Kidney (tissue), 14 donors: ENCODE measurements around the gene MED26. TPM values are rescaled to one million over a fixed set of nuclear protein-coding genes. Genes with fewer than 3 reads are reported as not detected.

ENCODE experiments used
- DNase-seq, 5 donors: peaks; one replicate each; pipeline ENCODE4 v3.0.0-alpha.2; 2013 to 2020
- FAIRE-seq: peaks from 2 replicates; lab custom pipeline; 2012; peaks lifted over from hg19 to GRCh38; lab: Jason Lieb, UNC
- H3K27ac ChIP-seq, 2 donors: one replicate each; pipeline ENCODE4 v1.7.0; 2013; ENCODE audit warnings: low read depth in 2 of 2, low read length in 2 of 2, inconsistent platforms in 1 of 2
- H3K27me3 ChIP-seq: one replicate; pipeline ENCODE4 v1.7.1; 2013; ENCODE audit warnings: low read length, inconsistent platforms; ENCODE audit not compliant: control insufficient read depth, insufficient read depth
- H3K36me3 ChIP-seq, 3 donors: one replicate each; pipeline versions ENCODE4 v1.7.0 to v1.7.1; 2013; ENCODE audit warnings: low read length in 3 of 3, control low read depth in 1 of 3, inconsistent platforms in 1 of 3; ENCODE audit not compliant: insufficient read depth in 3 of 3, control insufficient read depth in 2 of 3
- H3K4me1 ChIP-seq, 3 donors: one replicate each; pipeline versions ENCODE4 v1.7.0 to v1.7.1; 2013; ENCODE audit warnings: low read length in 3 of 3, inconsistent platforms in 1 of 3, low read depth in 1 of 3; ENCODE audit not compliant: control insufficient read depth in 2 of 3, insufficient read depth in 2 of 3
- H3K4me3 ChIP-seq, 3 donors: one replicate each; pipeline versions ENCODE4 v1.7.0 to v1.8.1; 2013; ENCODE audit warnings: low read length in 3 of 3, control low read depth in 1 of 3, inconsistent platforms in 1 of 3
- H3K9ac ChIP-seq, 3 donors: one replicate each; pipeline versions ENCODE4 v1.7.0 to v1.7.1; 2013; ENCODE audit warnings: low read length in 3 of 3, control low read depth in 1 of 3, inconsistent platforms in 1 of 3
- H3K9me3 ChIP-seq, 3 donors: one replicate each; pipeline versions ENCODE4 v1.7.0 to v1.7.1; 2013; ENCODE audit warnings: low read length in 3 of 3, control low read depth in 1 of 3, inconsistent platforms in 1 of 3; ENCODE audit not compliant: control insufficient read depth in 2 of 3, insufficient read depth in 1 of 3
- CTCF ChIP-seq: IDR thresholded peaks from 3 replicates; pipeline ENCODE4 v1.5.1; 2012; ENCODE audit warnings: mild to moderate bottlenecking, moderate library complexity, borderline replicate concordance; ENCODE audit not compliant: insufficient read depth; ENCODE audit errors: extremely low read depth
- intact Hi-C: fragments of 100-400 bp; cut with DNase I; formaldehyde crosslinking; loops from one replicate; pipeline ENCODE4 v1.11.1; 2022
- polyA plus RNA-seq: library from polyadenylated mRNA; stranded (reverse); fragments of 350-450 nt; fragmentation: Illumina TruSeq; extraction: RNeasy Lipid Tissue Mini Kit (QIAGEN cat#74804); gene quantifications from one replicate; pipeline ENCODE4 v1.2.3, GENCODE V29; 2014; ENCODE audit warnings: low read depth, low replicate concordance; ENCODE audit not compliant: insufficient read depth
- total RNA-seq: library from RNA; stranded (reverse); fragmentation: NEBNext Ultra II Directional; extraction: Animal tissue kit (Norgen Biotek cat#: 25700); gene quantifications from one replicate; pipeline ENCODE4 v1.2.1, GENCODE V29; 2021
- donor health status: control.
- donor health status: control.
- donor health status: control.
- donor health status: control.
- donor health status: control.
- donor health status: DM: yes; HTN: yes; CAD: no.
- donor health status: Normal renal cell carcinoma (clear cell type).

Gene MED26
- total and polyA plus RNA-seq, 2 donors from 2014 or later: 3.6 to 11.8 TPM

DNA sequence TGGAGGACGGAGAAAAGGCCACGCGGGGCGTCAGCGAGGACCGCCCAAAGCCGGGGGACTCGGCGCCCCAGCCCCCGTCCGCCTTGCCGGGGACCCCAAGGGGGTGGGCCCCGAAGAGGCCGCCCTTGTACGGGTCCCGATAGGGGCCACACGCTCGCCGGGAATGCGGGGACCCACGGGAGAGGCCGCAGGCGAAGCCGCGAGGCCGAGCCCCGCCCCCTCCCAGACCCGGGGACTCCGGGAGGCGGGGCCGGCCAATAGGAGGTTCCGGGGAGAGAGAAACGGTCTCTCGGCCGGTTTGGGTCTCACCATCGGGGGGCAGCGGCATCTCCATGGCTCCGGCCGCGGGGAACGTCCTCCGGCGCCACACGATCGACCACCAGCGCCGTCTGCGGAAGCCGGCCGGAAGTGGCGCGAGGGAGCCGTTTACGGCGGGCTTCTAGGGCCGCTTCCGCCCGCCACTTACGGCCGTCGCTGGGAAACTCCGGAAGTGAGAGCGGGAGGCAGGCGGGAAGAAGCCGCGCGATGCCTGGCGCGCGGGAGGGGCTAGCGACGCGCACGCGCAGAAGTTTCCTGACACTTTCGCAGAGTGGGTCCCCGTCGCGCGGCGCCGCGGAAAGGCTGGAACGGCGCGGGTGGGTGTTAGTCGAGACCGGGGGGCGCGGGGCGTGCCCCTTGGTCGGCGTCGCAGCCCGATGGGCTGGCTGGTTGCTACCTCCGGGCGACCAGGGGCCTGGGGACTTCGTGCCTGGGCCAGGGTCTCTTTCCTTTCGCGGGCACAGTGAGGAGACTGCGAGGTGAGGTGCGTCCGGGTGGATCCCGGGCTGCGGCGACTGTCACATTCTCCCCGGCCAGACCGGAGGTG, 85.7 kb downstream of the MED26 start, which contains the start of gene CHERP:
Gene CHERP (minus strand): TSS at position 393 of the 865 bp plus-strand sequence. CDS start 59 bp downstream, at position 334.
- H3K9ac ChIP-seq: peak within 1 kb of the TSS; percentile 81 to 95 (median 95)
- no peak for FAIRE-seq
- H3K4me1 ChIP-seq: peaks cover 0 to 15% (median 11%) of the 10 kb centered on the region in 3 donors
- no peaks in the 10 kb centered on the region for H3K27me3 ChIP-seq
- intact Hi-C loops: no loop called here
- TF ChIP-seq CTCF: peak; percentile 4
- H3K4me3 ChIP-seq: peak within 1 kb of the TSS; percentile 90 to 96 (median 94)
- DNase-seq: peak; percentile 94 to 98 (median 98)
- no peaks in the 10 kb centered on the region for H3K9me3 ChIP-seq
- peaks cover 0 to 15% (median 2%) of the 10 kb centered on the region in 3 donors for H3K36me3 ChIP-seq
- peak within 1 kb of the TSS; percentile 11 to 76 for H3K27ac ChIP-seq

DNA sequence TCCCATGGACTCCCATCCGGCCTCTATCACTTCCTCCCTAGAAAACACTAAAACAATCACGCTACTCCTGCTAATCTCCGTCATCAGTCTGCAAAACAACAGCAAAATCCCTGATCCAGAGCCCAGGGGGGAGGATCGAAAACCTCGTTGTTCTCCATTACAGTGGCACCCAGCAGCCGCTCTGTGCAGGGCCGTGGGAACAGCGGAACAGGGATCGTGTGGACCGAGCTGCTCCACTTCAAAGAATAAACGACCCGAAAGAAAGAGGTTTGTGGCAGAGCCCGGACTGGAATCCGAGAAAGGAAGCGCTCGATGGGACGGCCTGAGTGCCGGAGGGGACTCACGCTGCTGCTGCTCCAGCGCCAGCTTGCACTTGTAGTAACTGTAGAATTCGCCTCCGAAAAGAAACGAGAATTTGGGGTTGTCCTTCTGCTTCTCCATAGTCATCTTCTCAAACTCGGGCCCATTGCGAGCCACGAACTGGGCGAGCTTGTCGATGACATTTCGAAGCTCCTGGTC, 86.4 kb downstream of the MED26 start:
- H3K27me3 ChIP-seq: no peaks in the 10 kb centered on the region
- peak overlapping the region in 1 of 2 donors; percentile 76 for H3K27ac ChIP-seq
- peaks cover 0 to 15% (median 2%) of the 10 kb centered on the region in 3 donors for H3K36me3 ChIP-seq
- intact Hi-C loops: no loop called here
- H3K9me3 ChIP-seq: no peaks in the 10 kb centered on the region
- TF ChIP-seq CTCF: no peak
- peak overlapping the region; percentile 61 to 95 (median 81) for H3K9ac ChIP-seq
- H3K4me1 ChIP-seq: peaks cover 0 to 15% (median 11%) of the 10 kb centered on the region in 3 donors
- peak in 2 of 5 donors; percentile 8 to 49 for DNase-seq
- peak overlapping the region; percentile 90 to 96 (median 94) for H3K4me3 ChIP-seq
- FAIRE-seq: no peak

GRCh38 chr19:16540948-16541347, 87.1 kb downstream of the MED26 start:
- TF ChIP-seq CTCF: no peak
- H3K9ac ChIP-seq: peak overlapping the region; percentile 61 to 95 (median 81)
- H3K9me3 ChIP-seq: no peaks in the 10 kb centered on the region
- H3K27ac ChIP-seq: no peak overlapping the region
- DNase-seq (no peak), FAIRE-seq (no peak)
- H3K4me1 ChIP-seq: peaks cover 0 to 15% (median 11%) of the 10 kb centered on the region in 3 donors
- H3K36me3 ChIP-seq: peaks cover 0 to 15% (median 4%) of the 10 kb centered on the region in 3 donors
- H3K4me3 ChIP-seq: peak overlapping the region; percentile 90 to 96 (median 94)
- H3K27me3 ChIP-seq: no peaks in the 10 kb centered on the region
- intact Hi-C loops: no loop called here
